H1 (cell line): ENCODE data around the gene LGALS9. TPM values are rescaled to one million over a fixed set of nuclear protein-coding genes. Genes with fewer than 3 reads are reported as not detected.

Source experiments
- CTCF ChIA-PET: fragments of 300-600 bp; sonication (Branson Sonifier 250); formaldehyde crosslinking; loops from one replicate; lab custom pipeline; 2021; ENCODE audit not compliant: partially characterized antibody; lab: Charles Lee
- POLR2A ChIA-PET: fragments of 300-600 bp; sonication (Branson Sonifier 250); formaldehyde crosslinking; loops from one replicate; lab custom pipeline; 2021; ENCODE audit warnings: inconsistent platforms; ENCODE audit not compliant: partially characterized antibody; lab: Charles Lee
- DNase-seq, 2 experiments: peaks; one replicate each; pipeline versions ENCODE4 v3.0.0 to v3.0.0-alpha.2; 2010 to 2022; ENCODE audit warnings: low spot score in 2 of 2, low read depth in 1 of 2, mixed read lengths in 1 of 2
- FAIRE-seq: peaks from 2 replicates; lab custom pipeline; 2011; peaks lifted over from hg19 to GRCh38; lab: Jason Lieb, UNC
- H2AFZ ChIP-seq: 2 replicates; pipeline ENCODE4 v1.8.1; 2012; ENCODE audit warnings: low read length, inconsistent platforms
- H2AK5ac ChIP-seq: 2 replicates; pipeline ENCODE4 v1.6.1; 2013; ENCODE audit warnings: low read depth, low read length
- H2BK120ac ChIP-seq: replicated peaks from 2 replicates; pipeline ENCODE3; 2013; ENCODE audit warnings: low read depth, low read length, inconsistent platforms
- H2BK12ac ChIP-seq: 2 replicates; pipeline ENCODE4 v1.6.1; 2013; ENCODE audit warnings: low read depth, low read length
- H2BK15ac ChIP-seq: 2 replicates; pipeline ENCODE4 v1.6.1; 2013; ENCODE audit warnings: low read length
- H2BK20ac ChIP-seq: 2 replicates; pipeline ENCODE4 v1.6.1; 2013; ENCODE audit warnings: low read length
- H2BK5ac ChIP-seq: 2 replicates; pipeline ENCODE4 v1.6.1; 2013; ENCODE audit warnings: low read depth, low read length
- H3K14ac ChIP-seq: 2 replicates; pipeline ENCODE4 v1.6.1; 2013; ENCODE audit warnings: inconsistent platforms; ENCODE audit not compliant: insufficient read length
- H3K18ac ChIP-seq: 2 replicates; pipeline ENCODE4 v1.6.1; 2013; ENCODE audit warnings: low read length; ENCODE audit errors: extremely low read depth
- H3K23ac ChIP-seq: 2 replicates; pipeline ENCODE4 v1.6.1; 2013; ENCODE audit warnings: inconsistent platforms; ENCODE audit not compliant: insufficient read length
- H3K23me2 ChIP-seq: 2 replicates; pipeline ENCODE4 v1.6.1; 2013; ENCODE audit warnings: low read depth, low read length
- H3K27ac ChIP-seq: 2 replicates; pipeline ENCODE4 v1.6.1; 2011; ENCODE audit warnings: low read depth, low read length, inconsistent platforms
- H3K27me3 ChIP-seq, 4 experiments: replicated peaks in 1 of 4; 1 replicate in 1 of 4; 2 replicates in 3 of 4; pipeline versions ENCODE4 v1.6.1 to v1.8.1; 2011 to 2013; ENCODE audit warnings: low read length in 3 of 4, mild to moderate bottlenecking in 3 of 4, inconsistent platforms in 2 of 4, mixed read lengths in 2 of 4, moderate library complexity in 1 of 4; ENCODE audit not compliant: control insufficient read depth in 3 of 4, insufficient read depth in 3 of 4; ENCODE audit errors: extremely low read depth in 1 of 4
- H3K36me3 ChIP-seq, 4 experiments: 2 replicates each; pipeline versions ENCODE4 v1.6.1 to v1.8.1; 2011 to 2013; ENCODE audit warnings: mild to moderate bottlenecking in 4 of 4, low read length in 3 of 4, moderate library complexity in 2 of 4, control low read depth in 1 of 4, inconsistent platforms in 1 of 4; ENCODE audit not compliant: insufficient read depth in 4 of 4, control insufficient read depth in 2 of 4
- H3K4ac ChIP-seq: replicated peaks from 2 replicates; pipeline ENCODE3; 2013; ENCODE audit warnings: low read length, low read depth, mixed read lengths, inconsistent platforms; ENCODE audit not compliant: insufficient read length
- H3K4me1 ChIP-seq, 4 experiments: replicated peaks in 1 of 4; 1 replicate in 1 of 4; 2 replicates in 3 of 4; pipeline versions ENCODE4 v1.6.1 to v1.8.1; 2011 to 2013; ENCODE audit warnings: low read length in 3 of 4, inconsistent platforms in 2 of 4, mixed read lengths in 1 of 4; ENCODE audit not compliant: insufficient read depth in 4 of 4, control insufficient read depth in 3 of 4
- H3K4me2 ChIP-seq, 2 experiments: 2 replicates each; pipeline versions ENCODE4 v1.6.1 to v1.8.1; 2011 to 2013; ENCODE audit warnings: low read depth in 2 of 2, low read length in 2 of 2, control low read depth in 1 of 2, inconsistent platforms in 1 of 2, mild to moderate bottlenecking in 1 of 2; ENCODE audit not compliant: insufficient read depth in 1 of 2
- H3K4me3 ChIP-seq, 4 experiments: fragments of 200-600, 300-600 bp in 1 of 4; sonication (generic), shearing (Covaris generic), sonication (Bioruptor Twin) in 1 of 4; 2 replicates each; pipeline versions ENCODE4 v1.5.1 to v1.8.1; 2011 to 2016; ENCODE audit warnings: low read length in 4 of 4, low read depth in 3 of 4, control low read depth in 2 of 4, inconsistent platforms in 2 of 4, mild to moderate bottlenecking in 2 of 4, mixed read lengths in 1 of 4, moderate library complexity in 1 of 4; ENCODE audit not compliant: insufficient read depth in 2 of 4; ENCODE audit errors: extremely low read depth in 1 of 4
- H3K56ac ChIP-seq: replicated peaks from 2 replicates; pipeline ENCODE3; 2013; ENCODE audit warnings: low read depth, mild to moderate bottlenecking, mixed read lengths, low read length, inconsistent platforms; ENCODE audit not compliant: insufficient read length
- H3K79me1 ChIP-seq: 2 replicates; pipeline ENCODE4 v1.6.1; 2013; ENCODE audit warnings: low read depth, low read length, control low read depth
- H3K79me2 ChIP-seq, 2 experiments: 2 replicates each; pipeline versions ENCODE4 v1.6.1 to v1.8.1; 2012 to 2013; ENCODE audit warnings: low read length in 2 of 2, mild to moderate bottlenecking in 2 of 2, inconsistent platforms in 1 of 2; ENCODE audit not compliant: insufficient read depth in 2 of 2, control insufficient read depth in 1 of 2
- H3K9ac ChIP-seq, 4 experiments: replicated peaks in 1 of 4; 1 replicate in 1 of 4; 2 replicates in 3 of 4; pipeline versions ENCODE4 v1.6.1 to v1.8.1; 2011 to 2013; ENCODE audit warnings: low read depth in 3 of 4, low read length in 3 of 4, control low read depth in 2 of 4, mild to moderate bottlenecking in 2 of 4, moderate library complexity in 2 of 4, inconsistent platforms in 1 of 4; ENCODE audit errors: extremely low read depth in 1 of 4
- H3K9me3 ChIP-seq, 2 experiments: 2 replicates each; pipeline versions ENCODE4 v1.6.1 to v1.8.1; 2012 to 2013; ENCODE audit warnings: mild to moderate bottlenecking in 2 of 2, moderate library complexity in 2 of 2, control low read depth in 1 of 2, inconsistent platforms in 1 of 2, low read depth in 1 of 2, low read length in 1 of 2, mixed read lengths in 1 of 2; ENCODE audit not compliant: insufficient read depth in 2 of 2
- H4K20me1 ChIP-seq, 2 experiments: replicated peaks in 1 of 2; 2 replicates each; pipeline versions ENCODE3 to v1.8.1; 2011 to 2013; ENCODE audit warnings: inconsistent platforms in 2 of 2, low read length in 2 of 2, mild to moderate bottlenecking in 1 of 2; ENCODE audit not compliant: insufficient read depth in 2 of 2, control insufficient read depth in 1 of 2
- H4K5ac ChIP-seq: 2 replicates; pipeline ENCODE4 v1.6.1; 2013; ENCODE audit warnings: low read length, low read depth, mixed read lengths, inconsistent platforms; ENCODE audit not compliant: insufficient read length
- H4K8ac ChIP-seq: 2 replicates; pipeline ENCODE4 v1.8.0; 2013; ENCODE audit warnings: mild to moderate bottlenecking, moderate library complexity, low read length, inconsistent platforms; ENCODE audit not compliant: insufficient read depth; ENCODE audit errors: extremely low read depth
- H4K91ac ChIP-seq: replicated peaks from 2 replicates; pipeline ENCODE3; 2013; ENCODE audit warnings: low read length, mixed read lengths, inconsistent platforms; ENCODE audit not compliant: insufficient read length
- ASH2L ChIP-seq: fragments of 200-600, 300-600 bp; sonication (generic); IDR thresholded peaks from one replicate; pipeline ENCODE4 v1.7.1; 2017; ENCODE audit warnings: low read length
- CBX8 ChIP-seq: fragments of 300-800, 300-1000 bp; sonication (generic); IDR thresholded peaks from 2 replicates; pipeline ENCODE4 v1.7.1; 2016; ENCODE audit warnings: low read depth, low read length, borderline replicate concordance
- CHD2 ChIP-seq: IDR thresholded peaks from 2 replicates; pipeline ENCODE4 v1.6.1; 2012; ENCODE audit warnings: low read length, improper control_type of control experiment
- GTF2F1 ChIP-seq: IDR thresholded peaks from 2 replicates; pipeline ENCODE4 v1.6.1; 2012; ENCODE audit warnings: low read depth, low read length, improper control_type of control experiment, borderline replicate concordance
- JUND ChIP-seq: IDR thresholded peaks from 2 replicates; pipeline ENCODE4 v1.6.1; 2011; ENCODE audit warnings: mild to moderate bottlenecking, improper control_type of control experiment, low read length
- MAFK ChIP-seq: IDR thresholded peaks from 2 replicates; pipeline ENCODE4 v1.6.1; 2012; ENCODE audit warnings: low read depth, mild to moderate bottlenecking, improper control_type of control experiment, low read length
- NRF1 ChIP-seq: IDR thresholded peaks from 2 replicates; pipeline ENCODE4 v1.6.1; 2011; ENCODE audit warnings: mild to moderate bottlenecking, low read depth, low read length, improper control_type of control experiment
- RBBP5 ChIP-seq: IDR thresholded peaks from 2 replicates; pipeline ENCODE4 v1.7.1; 2012; ENCODE audit warnings: low read depth, mild to moderate bottlenecking, inconsistent platforms, low read length, moderate library complexity, borderline replicate concordance
- RFX5 ChIP-seq: IDR thresholded peaks from 2 replicates; pipeline ENCODE4 v1.6.1; 2011; ENCODE audit warnings: low read depth, low read length, improper control_type of control experiment, borderline replicate concordance
- RXRA ChIP-seq: IDR thresholded peaks from 2 replicates; pipeline ENCODE4 v1.6.1; 2011; ENCODE audit warnings: low read depth, mild to moderate bottlenecking, low read length, moderate library complexity; ENCODE audit not compliant: insufficient read depth
- SIX5 ChIP-seq: IDR thresholded peaks from 2 replicates; pipeline ENCODE4 v1.6.1; 2011; ENCODE audit warnings: mild to moderate bottlenecking, low read depth, low read length
- SP1 ChIP-seq: IDR thresholded peaks from 2 replicates; pipeline ENCODE4 v1.6.1; 2011; ENCODE audit warnings: low read depth, low read length
- SP2 ChIP-seq: IDR thresholded peaks from 2 replicates; pipeline ENCODE4 v1.6.1; 2012; ENCODE audit warnings: mild to moderate bottlenecking, low read length, inconsistent platforms
- SP4 ChIP-seq: IDR thresholded peaks from 2 replicates; pipeline ENCODE4 v1.6.1; 2012; ENCODE audit warnings: low read length, inconsistent platforms
- YY1 ChIP-seq: IDR thresholded peaks from 2 replicates; pipeline ENCODE4 v1.6.1; 2011; ENCODE audit warnings: low read depth, mild to moderate bottlenecking, low read length
- WGBS, 2 experiments: shearing (Covaris generic) in 1 of 2; methylation state at CpG; one replicate each; pipeline versions ENCODE4 v1.1.6 to v1.1.7; 2013 to 2015; ENCODE audit warnings: low lambda C conversion rate in 2 of 2, mixed read lengths in 2 of 2, inconsistent platforms in 1 of 2, low coverage in 1 of 2, missing lambda C conversion rate in 1 of 2; ENCODE audit not compliant: insufficient replicate concordance in 2 of 2, insufficient coverage in 1 of 2, insufficient read length in 1 of 2; ENCODE audit errors: extremely low coverage in 1 of 2, missing lambda C conversion rate in 1 of 2; 5-methylcytosine and 5-hydroxymethylcytosine counted together
- polyA plus RNA-seq, 7 experiments: library from polyadenylated mRNA; depleted of rRNA in 3 of 7; stranded (reverse) in 5 of 7; unstranded in 2 of 7; fragments of >200 nt in 5 of 7; fragments of 200-250 nt in 2 of 7; gene quantifications; 1 replicate in 5 of 7; 2 replicates in 1 of 7; 4 replicates in 1 of 7; pipeline versions ENCODE4 v1.2.1 to v1.2.3, GENCODE V29; 2011 to 2013; ENCODE audit warnings: missing spikeins in 2 of 7, mixed read lengths in 2 of 7
- total RNA-seq: library from RNA; stranded (reverse); fragmentation: NEBNext Ultra II Directional; extraction: Animal tissue kit (Norgen Biotek cat#: 25700); gene quantifications from 2 replicates; pipeline ENCODE4 v1.2.1, GENCODE V29; 2021

LGALS9 gene
- total and polyA plus RNA-seq, 2 of the 8 experiments (the other 6 are each of a cell fraction or from before 2014, with no cell fraction given): 0.95 to 1.7 TPM

GRCh38 chr17:27640790-27641189 lies 9.8 kb downstream of the LGALS9 start:
- ChIA-PET CTCF (interaction anchor here (0.6 to 4.1 kb wide), 6 partner anchors 10 to 88 kb away, joined by 3 to 40 read pairs (median 4); partner anchors contain the start of gene LGALS9), POLR2A (no interaction called here)
- Histone ChIP-seq H3K18ac (no peak overlapping the region), H3K9me3 (no peaks in the 10 kb centered on the region), H3K56ac (no peak overlapping the region), H4K8ac (no peak overlapping the region), H3K4me2 (no peak overlapping the region), H2BK12ac (no peak overlapping the region), H4K91ac (no peak overlapping the region), H2BK5ac (no peak overlapping the region), H3K4me3 (no peak overlapping the region), H4K20me1 (no peaks in the 10 kb centered on the region), H3K14ac (no peak overlapping the region), H3K27me3 (no peaks in the 10 kb centered on the region), H2BK15ac (no peak overlapping the region), H4K5ac (no peak overlapping the region), H3K23ac (no peak overlapping the region), H3K4me1 (no peaks in the 10 kb centered on the region), H2BK120ac (no peak overlapping the region), H3K79me2 (no peaks in the 10 kb centered on the region), H3K4ac (no peak overlapping the region), H2BK20ac (no peak overlapping the region), H3K79me1 (no peaks in the 10 kb centered on the region), H3K9ac (no peak overlapping the region), H3K23me2 (no peaks in the 10 kb centered on the region), H3K27ac (no peak overlapping the region), H2AK5ac (no peak overlapping the region), H3K36me3 (no peaks in the 10 kb centered on the region), H2AFZ (no peak overlapping the region)
- TF ChIP-seq SP2: no peak
- no peak for TF ChIP-seq SP1
- no peak for TF ChIP-seq CHD2
- TF ChIP-seq JUND: no peak
- TF ChIP-seq YY1: no peak
- no peak for TF ChIP-seq MAFK
- no peak for TF ChIP-seq GTF2F1
- TF ChIP-seq SIX5: no peak
- no peak for TF ChIP-seq NRF1
- no peak for TF ChIP-seq ASH2L
- no peak for TF ChIP-seq CBX8
- no peak for TF ChIP-seq RBBP5
- TF ChIP-seq SP4: no peak
- no peak for TF ChIP-seq RFX5
- no peak for TF ChIP-seq RXRA
- no peak for DNase-seq
- WGBS, 2 experiments: 87% methylated on average over 4 of the region's 4 CpGs; no CpG with 5 or more reads in 1 of the 2 experiments
- no peak for FAIRE-seq
